HepG2 (cell line): ENCODE measurements around the gene TBC1D14. TPM values are rescaled to one million over a fixed set of nuclear protein-coding genes. Genes with fewer than 3 reads are reported as not detected.
A peak's percentile ranks its signal among the peaks of the same experiment; 100 is the strongest.

Experiments used
- ATF3 ChIP-seq: sonication (generic); formaldehyde crosslinking; IDR thresholded peaks from 2 replicates; pipeline ENCODE4 v1.4.0; 2020; ENCODE audit warnings: missing genetic modification reagents
- CBFB ChIP-seq: sonication (generic); formaldehyde crosslinking; IDR thresholded peaks from 2 replicates; pipeline ENCODE4 v1.4.0; 2020; ENCODE audit warnings: missing genetic modification reagents
- CENPX ChIP-seq: sonication (generic); formaldehyde crosslinking; IDR thresholded peaks from 2 replicates; pipeline ENCODE4 v1.9.0; 2021; ENCODE audit warnings: mild to moderate bottlenecking, missing genetic modification reagents, moderate library complexity
- CREM ChIP-seq, 2 experiments: sonication (generic) in 1 of 2; formaldehyde crosslinking in 1 of 2; IDR thresholded peaks; 2 replicates each; pipeline versions ENCODE4 v1.4.0 to v1.6.1; 2016 to 2020; ENCODE audit warnings: antibody characterized with exemption in 1 of 2, mild to moderate bottlenecking in 1 of 2, missing genetic modification reagents in 1 of 2
- FOXK2 ChIP-seq: fragments of 450-650 bp; IDR thresholded peaks from 2 replicates; pipeline ENCODE4 v1.6.1; 2016
- FOXP1 ChIP-seq, 2 experiments: fragments of 450-650 bp in 1 of 2; IDR thresholded peaks; 2 replicates each; pipeline ENCODE4 v1.6.1; 2017 to 2018; ENCODE audit warnings: antibody characterized with exemption in 1 of 2
- GMEB2 ChIP-seq: IDR thresholded peaks from 2 replicates; pipeline ENCODE4 v1.6.1; 2016; ENCODE audit warnings: missing biosample characterization, missing genetic modification reagents, low read depth
- HNRNPK ChIP-seq: fragments of 200-400 bp; formaldehyde crosslinking; IDR thresholded peaks from 2 replicates; pipeline ENCODE4 v1.6.1; 2018; ENCODE audit warnings: low read length, low read depth, moderate library complexity, mild to moderate bottlenecking; ENCODE audit not compliant: poor library complexity, severe bottlenecking
- KMT2B ChIP-seq: IDR thresholded peaks from 2 replicates; pipeline ENCODE4 v1.6.1; 2016; ENCODE audit warnings: missing genetic modification reagents, missing compliant biosample characterization
- MLLT10 ChIP-seq: sonication (generic); formaldehyde crosslinking; IDR thresholded peaks from 2 replicates; pipeline ENCODE4 v1.4.0; 2020; ENCODE audit warnings: missing genetic modification reagents
- MXD4 ChIP-seq: IDR thresholded peaks from 2 replicates; pipeline ENCODE4 v1.6.1; 2016; ENCODE audit warnings: mild to moderate bottlenecking, missing biosample characterization, missing genetic modification reagents
- MYC ChIP-seq: sonication (generic); formaldehyde crosslinking; IDR thresholded peaks from 2 replicates; pipeline ENCODE4 v1.9.0; 2021; ENCODE audit warnings: missing genetic modification reagents, borderline replicate concordance
- SMARCC2 ChIP-seq: fragments of 450-650 bp; IDR thresholded peaks from 2 replicates; pipeline ENCODE4 v1.6.1; 2017; ENCODE audit warnings: antibody characterized with exemption, mild to moderate bottlenecking
- ZBTB33 ChIP-seq: sonication (generic); formaldehyde crosslinking; IDR thresholded peaks from 2 replicates; pipeline ENCODE4 v1.4.0; 2020; ENCODE audit warnings: missing genetic modification reagents
- ZFP37 ChIP-seq: sonication (generic); formaldehyde crosslinking; IDR thresholded peaks from 2 replicates; pipeline ENCODE4 v1.4.0; 2020; ENCODE audit warnings: missing genetic modification reagents, borderline replicate concordance
- ZNF589 ChIP-seq: sonication (generic); formaldehyde crosslinking; conservative IDR thresholded peaks from 2 replicates; pipeline ENCODE4 v1.8.0; 2022; ENCODE audit warnings: mild to moderate bottlenecking, moderate library complexity, missing genetic modification reagents
- ZNF674 ChIP-seq: sonication (generic); formaldehyde crosslinking; IDR thresholded peaks from 2 replicates; pipeline ENCODE4 v1.5.0; 2020; ENCODE audit warnings: low read depth, mild to moderate bottlenecking, missing genetic modification reagents
- ZNF761 ChIP-seq: sonication (generic); formaldehyde crosslinking; conservative IDR thresholded peaks from 2 replicates; pipeline ENCODE4 v1.4.0; 2020; ENCODE audit warnings: mild to moderate bottlenecking, missing genetic modification reagents
- ZNF782 ChIP-seq: sonication (generic); formaldehyde crosslinking; IDR thresholded peaks from 2 replicates; pipeline ENCODE4 v1.4.0; 2020; ENCODE audit warnings: missing genetic modification reagents, mild to moderate bottlenecking, borderline replicate concordance
- ZSCAN31 ChIP-seq: sonication (generic); formaldehyde crosslinking; IDR thresholded peaks from 2 replicates; pipeline ENCODE4 v1.5.0; 2020; ENCODE audit warnings: low read depth, mild to moderate bottlenecking, missing genetic modification reagents
- polyA plus RNA-seq, 8 experiments: library from polyadenylated mRNA; depleted of rRNA in 3 of 8; stranded (reverse) in 7 of 8; unstranded in 1 of 8; fragments of >200 nt; fragmentation: Illumina TruSeq in 4 of 8; extraction: Trizol in 4 of 8; gene quantifications; 2 replicates each; pipeline versions ENCODE4 v1.2.1 to v1.2.3, GENCODE V29; 2011 to 2016; ENCODE audit warnings: low read depth in 4 of 8, missing spikeins in 1 of 8, mixed read lengths in 1 of 8; ENCODE audit not compliant: insufficient read depth in 1 of 8
- total RNA-seq, 5 experiments: library from RNA; depleted of rRNA; stranded (reverse); fragments of >200 nt; fragmentation: Illumina TruSeq; extraction: Trizol; gene quantifications; 2 replicates each; pipeline ENCODE4 v1.2.3, GENCODE V29; 2016; ENCODE audit warnings: low read depth in 1 of 5
- TF ChIP-seq, protein P1 (sequence below): sonication (generic); formaldehyde crosslinking; IDR thresholded peaks from 2 replicates; pipeline ENCODE4 v1.5.1; 2020; ENCODE audit warnings: missing genetic modification reagents, mild to moderate bottlenecking, borderline replicate concordance
- TF ChIP-seq, protein P2 (sequence below): sonication (generic); formaldehyde crosslinking; IDR thresholded peaks from 2 replicates; pipeline ENCODE4 v1.8.0; 2022; ENCODE audit warnings: low read depth, missing genetic modification reagents

Gene TBC1D14
- total and polyA plus RNA-seq, 2 of the 13 experiments (the other 11 are each of a cell fraction or from before 2014, with no cell fraction given): 29.5 to 46.5 TPM

- TF ChIP-seq ZNF761 (CRISPR knock-in tag): 0 out of 2 replicates have a peak, but pooled peaks have one; percentile 59
- peak; percentile 73 for TF ChIP-seq MXD4 (CRISPR knock-in tag)
- TF ChIP-seq FOXP1 (IDR thresholded peaks at IDR 0.05): no peak
- TF ChIP-seq FOXP1 (CRISPR knock-in tag; IDR thresholded peaks at IDR 0.05): peak; percentile 20; the same call in 1 of the 2 replicates
- no peak; the same call in 1 of the 2 replicates for TF ChIP-seq ZBTB33 (CRISPR knock-in tag)
- peak; percentile 60; the same call in 1 of the 2 replicates for TF ChIP-seq CBFB (CRISPR knock-in tag)
- TF ChIP-seq MYC (CRISPR knock-in tag): peak; percentile 59; the same call in 1 of the 2 replicates
- peak; percentile 16; the same call in 1 of the 2 replicates for TF ChIP-seq CREM (IDR thresholded peaks at IDR 0.05)
- no peak for TF ChIP-seq CREM (CRISPR knock-in tag; IDR thresholded peaks at IDR 0.05)
- no peak for TF ChIP-seq FOXK2
- TF ChIP-seq ZFP37 (CRISPR knock-in tag): no peak
- no peak for TF ChIP-seq MLLT10 (CRISPR knock-in tag)
- no peak for TF ChIP-seq HNRNPK
- TF ChIP-seq GMEB2 (CRISPR knock-in tag): 0 out of 2 replicates have a peak, but pooled peaks have one; percentile 9
- TF ChIP-seq ZNF674 (CRISPR knock-in tag): no peak
- TF ChIP-seq, protein P1, sequence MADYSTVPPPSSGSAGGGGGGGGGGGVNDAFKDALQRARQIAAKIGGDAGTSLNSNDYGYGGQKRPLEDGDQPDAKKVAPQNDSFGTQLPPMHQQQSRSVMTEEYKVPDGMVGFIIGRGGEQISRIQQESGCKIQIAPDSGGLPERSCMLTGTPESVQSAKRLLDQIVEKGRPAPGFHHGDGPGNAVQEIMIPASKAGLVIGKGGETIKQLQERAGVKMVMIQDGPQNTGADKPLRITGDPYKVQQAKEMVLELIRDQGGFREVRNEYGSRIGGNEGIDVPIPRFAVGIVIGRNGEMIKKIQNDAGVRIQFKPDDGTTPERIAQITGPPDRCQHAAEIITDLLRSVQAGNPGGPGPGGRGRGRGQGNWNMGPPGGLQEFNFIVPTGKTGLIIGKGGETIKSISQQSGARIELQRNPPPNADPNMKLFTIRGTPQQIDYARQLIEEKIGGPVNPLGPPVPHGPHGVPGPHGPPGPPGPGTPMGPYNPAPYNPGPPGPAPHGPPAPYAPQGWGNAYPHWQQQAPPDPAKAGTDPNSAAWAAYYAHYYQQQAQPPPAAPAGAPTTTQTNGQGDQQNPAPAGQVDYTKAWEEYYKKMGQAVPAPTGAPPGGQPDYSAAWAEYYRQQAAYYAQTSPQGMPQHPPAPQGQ (CRISPR knock-in tag): no peak
- no peak for TF ChIP-seq SMARCC2
- TF ChIP-seq ZNF782 (CRISPR knock-in tag): no peak; the same call in 1 of the 2 replicates
- TF ChIP-seq, protein P2, sequence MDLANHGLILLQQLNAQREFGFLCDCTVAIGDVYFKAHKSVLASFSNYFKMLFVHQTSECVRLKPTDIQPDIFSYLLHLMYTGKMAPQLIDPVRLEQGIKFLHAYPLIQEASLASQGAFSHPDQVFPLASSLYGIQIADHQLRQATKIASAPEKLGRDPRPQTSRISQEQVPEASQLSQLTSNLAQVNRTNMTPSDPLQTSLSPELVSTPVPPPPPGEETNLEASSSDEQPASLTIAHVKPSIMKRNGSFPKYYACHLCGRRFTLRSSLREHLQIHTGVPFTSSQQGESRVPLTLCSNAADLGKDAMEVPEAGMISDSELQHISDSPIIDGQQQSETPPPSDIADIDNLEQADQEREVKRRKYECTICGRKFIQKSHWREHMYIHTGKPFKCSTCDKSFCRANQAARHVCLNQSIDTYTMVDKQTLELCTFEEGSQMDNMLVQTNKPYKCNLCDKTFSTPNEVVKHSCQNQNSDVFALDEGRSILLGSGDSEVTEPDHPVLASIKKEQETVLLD (CRISPR knock-in tag): no peak
- TF ChIP-seq KMT2B (CRISPR knock-in tag): peak; percentile 30; the same call in 1 of the 2 replicates
- no peak for TF ChIP-seq ATF3 (CRISPR knock-in tag)
- no peak for TF ChIP-seq CENPX (CRISPR knock-in tag)
- no peak for TF ChIP-seq ZSCAN31
- TF ChIP-seq ZNF589 (CRISPR knock-in tag): no peak
These were observed 17.3 kb upstream of the TBC1D14 start (continued) for GRCh38 chr4:6892190-6892908.
